Activated CD4-positive, alpha-beta memory T cell treated with anti-CD3 and anti-CD28 coated beads, Interleukin-2, amount 10 ng/mL, durations not matched to agents 7 days and 5 days (primary cell): ENCODE data around the gene E2F8. TPM values are rescaled to one million over a fixed set of nuclear protein-coding genes. Genes with fewer than 3 reads are reported as not detected.
A peak's percentile ranks its signal among the peaks of the same experiment; 100 is the strongest.
"Not testable (repeated sequence)": the region's sequence is repeated elsewhere in the genome, so short reads cannot be mapped to it uniquely, and the experiment has no call there.

Experiments used
- CTCF ChIA-PET: fragments of 350-600 bp; sonication (Branson Sonifier 250); formaldehyde crosslinking; loops from one replicate; lab custom pipeline; 2021; ENCODE audit warnings: antibody characterized with exemption, inconsistent platforms; lab: Charles Lee
- POLR2A ChIA-PET: fragments of 350-600 bp; sonication (Branson Sonifier 250); formaldehyde crosslinking; loops from one replicate; lab custom pipeline; 2021; ENCODE audit warnings: antibody characterized with exemption; lab: Charles Lee
- DNase-seq: peaks from one replicate; pipeline ENCODE4 v3.0.0-alpha.2; 2020
- H3K27ac Mint-ChIP-seq: one replicate; pipeline ENCODE4 v1.8.0; 2021; ENCODE audit warnings: mild to moderate bottlenecking, mixed read lengths
- H3K27me3 Mint-ChIP-seq: one replicate; pipeline ENCODE4 v1.8.0; 2021; ENCODE audit warnings: mixed read lengths
- H3K36me3 Mint-ChIP-seq: one replicate; pipeline ENCODE4 v1.8.0; 2021; ENCODE audit warnings: low read depth, mixed read lengths
- H3K4me1 Mint-ChIP-seq: one replicate; pipeline ENCODE4 v1.8.0; 2021; ENCODE audit warnings: mixed read lengths
- H3K4me3 Mint-ChIP-seq: one replicate; pipeline ENCODE4 v1.8.0; 2021; ENCODE audit warnings: mild to moderate bottlenecking, mixed read lengths
- H3K9me3 Mint-ChIP-seq: one replicate; pipeline ENCODE4 v1.8.0; 2021; ENCODE audit warnings: mixed read lengths
- total RNA-seq, 2 experiments: library from RNA; stranded (reverse); gene quantifications; one replicate each; pipeline ENCODE4 v1.2.3, GENCODE V29; 2021

The E2F8 gene
- total RNA-seq, 2 experiments from 2014 or later: 37.3 to 40.8 TPM

- CTCF ChIA-PET: interaction anchor here (1.7 kb wide), 1 partner anchor 9 kb away, joined by 4 read pairs; no protein-coding TSS in a partner anchor
- POLR2A ChIA-PET: no interaction called here
- Mint-ChIP-seq H3K4me1 (no peaks in the 10 kb centered on the region), H3K36me3 (no peaks in the 10 kb centered on the region), H3K9me3 (peaks cover 2% of the 10 kb centered on the region), H3K4me3 (no peak overlapping the region), H3K27ac (no peak overlapping the region), H3K27me3 (peaks cover 42% of the 10 kb centered on the region)
- DNase-seq: no peak
Measured at GRCh38 chr11:19268909-19269308, 28.2 kb upstream of the E2F8 start.

- no peaks in the 10 kb centered on the region for H3K36me3 Mint-ChIP-seq
- H3K27me3 Mint-ChIP-seq: peaks cover 39% of the 10 kb centered on the region
- H3K27ac Mint-ChIP-seq: no peak overlapping the region
- H3K9me3 Mint-ChIP-seq: no peaks in the 10 kb centered on the region
- no peak overlapping the region for H3K4me3 Mint-ChIP-seq
- H3K4me1 Mint-ChIP-seq: no peaks in the 10 kb centered on the region
- POLR2A ChIA-PET: no interaction called here
- CTCF ChIA-PET: interaction anchor here (2.0 kb wide), 1 partner anchor 285 kb away, joined by 4 read pairs; no protein-coding TSS in a partner anchor
- no peak for DNase-seq
Measured at GRCh38 chr11:19267567-19267966, 26.8 kb upstream of the E2F8 start.

DNA sequence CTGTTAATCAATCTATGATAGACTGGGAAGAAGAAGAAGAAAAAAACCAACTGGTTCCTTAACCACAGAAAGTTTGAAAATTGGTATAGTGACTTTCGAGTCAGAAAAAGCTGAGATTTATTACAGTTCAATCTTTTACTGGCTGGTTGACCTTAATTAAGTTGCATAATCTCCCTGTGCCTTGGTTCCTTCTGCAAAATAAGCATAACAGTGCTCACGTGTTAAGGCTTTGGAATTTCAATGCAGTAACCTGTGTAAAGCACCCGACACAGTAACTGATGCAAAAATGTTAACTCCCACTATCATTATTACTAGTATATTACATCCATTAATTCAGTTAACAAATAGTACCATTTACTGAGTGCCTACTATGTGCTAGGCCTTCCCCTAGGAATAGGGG, 22.6 kb upstream of the E2F8 start:
- POLR2A ChIA-PET: no interaction called here
- Mint-ChIP-seq H3K27me3 (peaks cover 8% of the 10 kb centered on the region), H3K4me1 (peaks cover 2% of the 10 kb centered on the region), H3K4me3 (no peak overlapping the region), H3K36me3 (no peaks in the 10 kb centered on the region), H3K27ac (no peak overlapping the region), H3K9me3 (no peaks in the 10 kb centered on the region)
- CTCF ChIA-PET: no interaction called here
- no peak for DNase-seq

- Mint-ChIP-seq H3K27me3 (peaks cover 12% of the 10 kb centered on the region), H3K4me1 (peaks cover 2% of the 10 kb centered on the region), H3K27ac (no peak overlapping the region), H3K36me3 (no peaks in the 10 kb centered on the region), H3K4me3 (no peak overlapping the region), H3K9me3 (no peaks in the 10 kb centered on the region)
- ChIA-PET POLR2A (no interaction called here), CTCF (interaction anchor here (0.5 to 1.7 kb wide), 17 partner anchors 8 to 295 kb away, joined by 3 to 7 read pairs (median 3); no protein-coding TSS in a partner anchor)
- DNase-seq: peak; percentile 73
Measured at GRCh38 chr11:19259487-19260345, 19.0 kb upstream of the E2F8 start.

- H3K9me3 Mint-ChIP-seq: no peaks in the 10 kb centered on the region
- ChIA-PET CTCF (interaction anchor here (0.7 to 1.7 kb wide), 8 partner anchors 9 to 1248 kb away, joined by 3 to 7 read pairs (median 4); no protein-coding TSS in a partner anchor), POLR2A (no interaction called here)
- peaks cover 16% of the 10 kb centered on the region for H3K27me3 Mint-ChIP-seq
- no peak overlapping the region for H3K4me3 Mint-ChIP-seq
- peaks cover 2% of the 10 kb centered on the region for H3K4me1 Mint-ChIP-seq
- H3K27ac Mint-ChIP-seq: no peak overlapping the region
- H3K36me3 Mint-ChIP-seq: no peaks in the 10 kb centered on the region
- DNase-seq: no peak
Measured at GRCh38 chr11:19258641-19259230, 18.0 kb upstream of the E2F8 start.

DNA sequence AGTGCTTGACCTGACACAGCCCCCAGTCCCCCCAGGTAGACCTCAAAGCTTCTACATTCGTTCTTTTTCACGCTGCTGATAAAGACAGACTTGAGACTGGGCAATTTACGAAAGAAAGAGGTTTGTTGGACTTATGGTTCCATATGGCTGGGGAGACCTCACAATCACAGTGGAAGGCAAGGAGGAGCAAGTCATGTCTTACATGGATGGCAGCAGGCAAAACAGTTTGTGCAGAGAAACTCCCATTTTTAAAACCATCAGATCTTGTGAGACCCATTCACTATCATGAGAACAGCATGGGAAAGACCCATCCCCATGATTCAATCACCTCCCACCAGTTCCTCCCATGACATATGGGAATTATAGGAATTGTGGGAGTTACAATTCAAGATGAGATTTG, 13.7 kb upstream of the E2F8 start:
- H3K27ac Mint-ChIP-seq, POLR2A ChIA-PET, H3K4me3 Mint-ChIP-seq, CTCF ChIA-PET, H3K4me1 Mint-ChIP-seq, H3K36me3 Mint-ChIP-seq, DNase-seq, H3K9me3 Mint-ChIP-seq: not testable (repeated sequence)
- H3K27me3 Mint-ChIP-seq: peaks cover 28% of the 10 kb centered on the region

GRCh38 chr11:19253817-19254216, 13.1 kb upstream of the E2F8 start:
- Mint-ChIP-seq H3K4me1 (no peaks in the 10 kb centered on the region), H3K27ac (no peak overlapping the region), H3K4me3 (no peak overlapping the region), H3K36me3 (no peaks in the 10 kb centered on the region), H3K9me3 (no peaks in the 10 kb centered on the region), H3K27me3 (peaks cover 35% of the 10 kb centered on the region)
- ChIA-PET POLR2A (interaction anchor here (0.8 kb wide), 1 partner anchor 13 kb away, joined by 3 read pairs; the partner anchor contains the start of gene E2F8), CTCF (no interaction called here)
- DNase-seq: no peak

DNA sequence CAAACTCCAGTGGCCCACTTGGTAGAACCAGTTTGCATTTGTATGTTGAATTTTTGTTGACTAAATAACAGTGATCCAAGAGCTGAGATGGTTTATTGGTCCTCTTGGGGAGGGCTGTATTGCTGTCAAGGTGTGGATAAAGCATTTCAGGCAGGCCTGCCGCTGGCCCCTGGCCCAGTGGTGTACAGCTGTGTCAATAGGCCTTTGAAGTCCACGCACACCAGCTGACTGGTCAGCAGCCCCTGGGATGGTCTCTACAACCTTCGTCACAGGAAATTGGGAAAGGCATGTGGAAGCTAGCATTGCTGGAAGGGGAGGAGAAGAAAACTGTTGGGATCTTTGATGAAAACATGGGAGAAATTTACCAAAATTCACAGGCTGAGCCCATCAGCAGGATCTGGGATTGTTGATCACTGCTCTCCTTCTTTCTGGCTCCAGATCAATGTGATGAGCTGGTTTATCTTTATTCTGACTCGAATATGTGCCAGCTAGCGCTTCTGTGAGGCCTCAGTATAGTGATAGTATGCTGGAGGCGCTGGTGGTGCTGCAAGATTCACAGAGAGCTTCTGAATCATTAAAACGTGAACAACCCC, 12.5 kb upstream of the E2F8 start:
- CTCF ChIA-PET: interaction anchor here (0.7 kb wide), 1 partner anchor 177 kb away, joined by 3 read pairs; no protein-coding TSS in a partner anchor
- Mint-ChIP-seq H3K9me3 (peaks cover 2% of the 10 kb centered on the region), H3K4me1 (no peaks in the 10 kb centered on the region)

DNA sequence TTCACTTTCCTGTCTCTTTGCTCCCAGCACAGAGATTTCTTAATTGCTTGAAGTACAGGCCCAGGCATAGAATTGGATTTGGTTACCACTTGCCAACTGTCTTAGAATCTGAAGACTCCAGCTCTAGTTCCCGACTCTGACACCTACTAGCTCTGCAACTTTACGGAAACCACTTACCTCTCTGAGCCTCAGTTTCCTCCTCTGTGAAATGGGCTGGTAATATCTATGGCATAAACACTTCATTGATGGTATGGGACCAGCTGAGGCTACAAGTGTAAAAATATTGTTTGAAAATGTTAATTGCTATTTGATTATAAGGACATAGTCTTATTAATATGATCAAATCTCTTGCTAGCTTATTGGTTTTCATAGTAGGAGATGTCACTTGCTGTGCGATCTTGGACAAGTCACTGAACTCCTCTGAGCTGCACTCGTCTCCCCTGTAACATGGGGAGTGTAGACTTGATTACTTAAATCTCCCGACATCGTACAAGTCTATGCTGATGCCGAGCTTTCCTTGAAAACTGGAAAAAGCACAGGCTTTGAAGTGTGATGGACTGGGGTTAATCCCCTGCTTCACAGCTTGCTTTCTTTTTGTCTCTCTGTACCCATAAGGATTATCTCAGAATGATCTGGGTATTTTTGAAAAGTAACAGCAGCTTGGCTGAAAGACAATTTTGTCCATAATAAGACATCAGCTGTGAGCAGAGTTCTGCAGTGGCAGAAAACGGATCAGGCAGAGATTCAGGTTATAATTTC, 11.8 kb upstream of the E2F8 start:
- ChIA-PET POLR2A (interaction anchor here (0.7 to 3.2 kb wide), 3 partner anchors 10 to 12 kb away, joined by 3 to 10 read pairs (median 3); partner anchors contain the start of gene E2F8), CTCF (interaction anchor here (0.7 to 1.7 kb wide), 3 partner anchors 7 to 182 kb away, joined by 3 to 5 read pairs (median 4); no protein-coding TSS in a partner anchor)
- Mint-ChIP-seq H3K4me3 (no peak overlapping the region), H3K27me3 (peaks cover 46% of the 10 kb centered on the region), H3K27ac (no peak overlapping the region), H3K9me3 (peaks cover 5% of the 10 kb centered on the region), H3K4me1 (no peaks in the 10 kb centered on the region), H3K36me3 (peaks cover 5% of the 10 kb centered on the region)
- DNase-seq: no peak

More for the DNA sequence above, 12.5 kb upstream of the E2F8 start:
- no peak for DNase-seq
- peaks cover 2% of the 10 kb centered on the region for H3K36me3 Mint-ChIP-seq
- no peak overlapping the region for H3K4me3 Mint-ChIP-seq
- POLR2A ChIA-PET: interaction anchor here (0.7 to 0.8 kb wide), 2 partner anchors 11 to 12 kb away, joined by 3 read pairs; partner anchors contain the start of gene E2F8
- H3K27ac Mint-ChIP-seq: no peak overlapping the region
- H3K27me3 Mint-ChIP-seq: peaks cover 40% of the 10 kb centered on the region

DNA sequence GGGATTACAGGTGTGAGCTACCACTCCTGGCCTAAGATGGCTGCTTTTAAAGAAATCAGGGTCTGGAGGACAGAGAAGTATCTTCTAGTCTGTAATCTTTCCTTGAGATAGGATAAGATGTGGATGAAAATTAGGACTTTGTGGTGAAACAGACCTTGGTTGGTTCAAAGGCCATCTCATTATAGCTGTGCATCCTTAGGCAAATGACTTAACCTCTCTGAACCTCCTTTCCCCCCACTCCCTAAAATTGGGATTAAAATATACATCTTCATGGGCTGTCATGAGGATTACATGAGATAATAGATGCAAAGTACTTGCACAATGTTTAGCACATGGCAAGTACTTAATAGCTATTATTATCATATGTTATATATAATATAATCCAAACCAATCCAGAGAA, 10.8 kb upstream of the E2F8 start:
- CTCF ChIA-PET: interaction anchor here (0.7 to 1.7 kb wide), 3 partner anchors 8 to 935 kb away, joined by 4 to 5 read pairs (median 4); no protein-coding TSS in a partner anchor
- no peak for DNase-seq
- POLR2A ChIA-PET: interaction anchor here (3.2 kb wide), 1 partner anchor 10 kb away, joined by 10 read pairs; the partner anchor contains the start of gene E2F8
- Mint-ChIP-seq H3K9me3 (peaks cover 5% of the 10 kb centered on the region), H3K36me3 (peaks cover 10% of the 10 kb centered on the region), H3K4me1 (no peaks in the 10 kb centered on the region), H3K4me3 (no peak overlapping the region), H3K27me3 (peaks cover 54% of the 10 kb centered on the region), H3K27ac (no peak overlapping the region)

DNA sequence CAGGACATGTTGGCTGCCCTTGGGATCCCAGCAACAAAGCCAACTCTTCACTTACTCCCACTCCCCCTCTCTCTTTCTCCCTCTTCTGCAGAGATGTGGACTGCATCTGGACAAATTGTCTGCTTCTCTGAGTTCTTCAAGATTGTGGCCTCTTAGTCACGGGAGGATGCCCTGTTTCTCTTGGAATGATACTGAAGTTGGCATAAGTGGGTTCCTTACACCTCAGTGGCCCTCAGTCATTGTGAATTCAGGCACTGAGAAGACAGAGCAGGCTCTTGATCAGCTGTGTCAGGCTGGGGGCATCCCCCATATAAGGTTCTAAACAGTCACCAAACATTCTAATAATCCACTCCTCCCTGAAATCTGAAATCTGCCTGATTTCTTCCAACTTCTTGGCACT, 6.1 kb upstream of the E2F8 start:
- no peak for DNase-seq
- peaks cover 5% of the 10 kb centered on the region for H3K9me3 Mint-ChIP-seq
- H3K4me3 Mint-ChIP-seq: no peak overlapping the region
- no peak overlapping the region for H3K27ac Mint-ChIP-seq
- peaks cover 41% of the 10 kb centered on the region for H3K27me3 Mint-ChIP-seq
- H3K4me1 Mint-ChIP-seq: peaks cover 25% of the 10 kb centered on the region
- POLR2A ChIA-PET: no interaction called here
- peaks cover 10% of the 10 kb centered on the region for H3K36me3 Mint-ChIP-seq
- CTCF ChIA-PET: interaction anchor here (1.0 to 1.3 kb wide), 2 partner anchors 13 to 170 kb away, joined by 3 to 5 read pairs; no protein-coding TSS in a partner anchor

DNA sequence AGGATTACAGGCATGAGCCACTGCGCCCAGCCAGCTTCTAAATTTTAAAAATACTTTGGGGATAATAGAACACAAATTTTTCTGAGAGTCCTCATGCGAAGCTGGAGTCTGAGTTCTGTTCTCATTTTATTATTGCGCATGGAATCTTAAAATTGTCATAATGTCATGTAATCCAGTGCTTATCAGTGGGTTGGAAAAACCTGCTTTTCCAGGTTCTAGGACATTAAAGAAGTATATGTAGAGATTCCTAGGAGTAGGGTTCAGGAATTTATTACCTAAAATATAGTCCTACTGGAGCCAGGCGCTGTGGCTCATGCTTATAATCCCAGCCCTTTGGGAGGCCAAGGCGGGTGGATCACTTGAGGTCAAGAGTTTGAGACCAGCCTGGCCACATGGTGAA, 4.6 kb upstream of the E2F8 start:
- peaks cover 35% of the 10 kb centered on the region for H3K27me3 Mint-ChIP-seq
- peaks cover 5% of the 10 kb centered on the region for H3K9me3 Mint-ChIP-seq
- no peak for DNase-seq
- ChIA-PET CTCF (interaction anchor here (1.3 to 2.3 kb wide), 2 partner anchors 168 to 175 kb away, joined by 3 to 9 read pairs; no protein-coding TSS in a partner anchor), POLR2A (no interaction called here)
- no peak overlapping the region for H3K27ac Mint-ChIP-seq
- H3K36me3 Mint-ChIP-seq: peaks cover 15% of the 10 kb centered on the region
- peaks cover 25% of the 10 kb centered on the region for H3K4me1 Mint-ChIP-seq
- no peak overlapping the region for H3K4me3 Mint-ChIP-seq
